GM12878 (cell line): ENCODE results near the gene LPGAT1. TPM values are rescaled to one million over a fixed set of nuclear protein-coding genes. Genes with fewer than 3 reads are reported as not detected.

Experiments used
- ATAC-seq: fragments of 200-7000 bp; cut with Tn5 transposase; 3 replicates; pipeline ENCODE4 v1.9.1; 2020; ENCODE audit warnings: mild to moderate bottlenecking, moderate library complexity
- BruUV-seq: library from RNA; stranded (reverse); fragments of 400-500 nt; replicated peaks from 2 replicates; lab custom pipeline; 2021; lab: Mats Ljungman, UMichigan
- CTCF ChIA-PET: fragments of 300-600 bp; sonication (Branson Sonifier 250); formaldehyde crosslinking; extraction: SDS; loops from one replicate; lab custom pipeline; 2021; ENCODE audit warnings: inconsistent platforms; lab: Yijun Ruan, JAX
- POLR2A ChIA-PET: fragments of 350-600 bp; formaldehyde crosslinking; extraction: SDS; loops from one replicate; lab custom pipeline; 2021; ENCODE audit warnings: inconsistent platforms; lab: Charles Lee
- RAD21 ChIA-PET: fragments of 300-600 bp; sonication (Branson Sonifier 250); formaldehyde crosslinking; loops from one replicate; lab custom pipeline; 2023; ENCODE audit warnings: antibody characterized with exemption; ENCODE audit not compliant: unreplicated experiment; lab: Charles Lee
- SMC1A ChIA-PET: fragments of 300-600 bp; sonication (Branson Sonifier 250); formaldehyde crosslinking; loops from one replicate; lab custom pipeline; 2023; ENCODE audit not compliant: unreplicated experiment, uncharacterized antibody; lab: Charles Lee
- DNase-seq: peaks from one replicate; pipeline ENCODE4 v3.0.0-alpha.2; 2011; ENCODE audit warnings: low read depth, low spot score
- FAIRE-seq: peaks from 3 replicates; lab custom pipeline; 2011; peaks lifted over from hg19 to GRCh38; lab: Jason Lieb, UNC
- H2AFZ ChIP-seq: 2 replicates; pipeline ENCODE4 v1.6.0; 2011; ENCODE audit warnings: low read depth, low read length, control low read depth; ENCODE audit not compliant: control insufficient read depth
- H3K27ac ChIP-seq: 2 replicates; pipeline ENCODE4 v1.5.1; 2011; ENCODE audit warnings: control low read depth; ENCODE audit not compliant: control insufficient read depth, insufficient read depth
- H3K27me3 ChIP-seq, 2 experiments: replicated peaks in 1 of 2; 2 replicates each; pipeline versions ENCODE4 v1.6.0 to v1.6.1; 2011; ENCODE audit warnings: low read length in 1 of 2; ENCODE audit not compliant: control insufficient read depth in 2 of 2, insufficient read depth in 2 of 2
- H3K36me3 ChIP-seq, 2 experiments: 2 replicates each; pipeline ENCODE4 v1.5.1; 2011; ENCODE audit warnings: low read length in 1 of 2; ENCODE audit not compliant: control insufficient read depth in 2 of 2, insufficient read depth in 2 of 2
- H3K4me1 ChIP-seq: 2 replicates; pipeline ENCODE4 v1.6.1; 2011; ENCODE audit warnings: mild to moderate bottlenecking, low read length, moderate library complexity, mixed read lengths; ENCODE audit not compliant: control insufficient read depth, insufficient read depth
- H3K4me2 ChIP-seq: 2 replicates; pipeline ENCODE4 v1.6.0; 2011; ENCODE audit warnings: control low read depth; ENCODE audit not compliant: control insufficient read depth, insufficient read depth
- H3K4me3 ChIP-seq: fragments of 200-600 bp; sonication (generic); 2 replicates; pipeline ENCODE4 v1.5.1; 2016
- H3K79me2 ChIP-seq: 2 replicates; pipeline ENCODE4 v1.6.0; 2011; ENCODE audit warnings: low read length; ENCODE audit not compliant: control insufficient read depth, insufficient read depth
- H3K9ac ChIP-seq: 2 replicates; pipeline ENCODE4 v1.8.0; 2011; ENCODE audit warnings: low read length, control low read depth, mixed read lengths; ENCODE audit not compliant: control insufficient read depth, insufficient read depth
- H3K9me3 ChIP-seq: replicated peaks from 3 replicates; pipeline ENCODE4 v1.5.1; 2011; ENCODE audit warnings: mild to moderate bottlenecking, low read length; ENCODE audit not compliant: control insufficient read depth, insufficient read depth
- H4K20me1 ChIP-seq: 2 replicates; pipeline ENCODE4 v1.6.0; 2011; ENCODE audit not compliant: control insufficient read depth, insufficient read depth
- ASH2L ChIP-seq: fragments of 300-600, 200-600 bp; sonication (generic); IDR thresholded peaks from 2 replicates; pipeline ENCODE4 v1.6.1; 2017; ENCODE audit warnings: low read depth, mild to moderate bottlenecking, borderline replicate concordance
- BHLHE40 ChIP-seq, 2 experiments: fragments of 450-650 bp in 1 of 2; IDR thresholded peaks; 2 replicates each; pipeline ENCODE4 v1.6.1; 2011 to 2017; ENCODE audit warnings: low read depth in 2 of 2, borderline replicate concordance in 1 of 2, improper control_type of control experiment in 1 of 2, low read length in 1 of 2, mild to moderate bottlenecking in 1 of 2
- NR2C2 ChIP-seq: IDR thresholded peaks from 2 replicates; pipeline ENCODE4 v1.6.1; 2011; ENCODE audit warnings: borderline replicate concordance, low read depth; ENCODE audit not compliant: control insufficient read depth, insufficient read length
- RELB ChIP-seq: fragments of 450-650 bp; IDR thresholded peaks from 2 replicates; pipeline ENCODE4 v1.6.1; 2017; ENCODE audit warnings: low read depth, mild to moderate bottlenecking, moderate library complexity
- SIX5 ChIP-seq: IDR thresholded peaks from 2 replicates; pipeline ENCODE4 v1.6.1; 2011; ENCODE audit warnings: mild to moderate bottlenecking, low read depth, low read length, moderate library complexity; ENCODE audit not compliant: severe bottlenecking
- SMAD5 ChIP-seq: IDR thresholded peaks from 2 replicates; pipeline ENCODE4 v1.6.1; 2016; ENCODE audit warnings: antibody characterized with exemption, low read depth
- SREBF2 ChIP-seq: IDR thresholded peaks from 2 replicates; pipeline ENCODE4 v1.6.1; 2012; ENCODE audit warnings: mild to moderate bottlenecking, low read length
- SRF ChIP-seq, 2 experiments: IDR thresholded peaks; 2 replicates each; pipeline ENCODE4 v1.6.1; 2011; ENCODE audit warnings: low read depth in 2 of 2, low read length in 2 of 2, mild to moderate bottlenecking in 1 of 2, moderate library complexity in 1 of 2
- WGBS: methylation state at CpG from one replicate; pipeline ENCODE4 v1.1.6; 2016; ENCODE audit warnings: low lambda C conversion rate; ENCODE audit not compliant: insufficient replicate concordance, insufficient coverage; ENCODE audit errors: missing lambda C conversion rate; 5-methylcytosine and 5-hydroxymethylcytosine counted together
- in situ Hi-C: fragments of 300-500 bp; cut with MboI; formaldehyde crosslinking; loops from 9 replicates; pipeline ENCODE4 v1.14.3; 2018; ENCODE audit warnings: mixed read lengths
- intact Hi-C: fragments of 100-400 bp; cut with micrococcal nuclease; formaldehyde crosslinking; loops from one replicate; pipeline ENCODE4 v1.14.2; 2022; ENCODE audit not compliant: unreplicated experiment
- polyA plus RNA-seq, 11 experiments: library from polyadenylated mRNA; depleted of rRNA in 4 of 11; unstranded in 6 of 11; stranded (reverse) in 5 of 11; fragments of >200 nt; fragmentation: Nextera tagmentation in 4 of 11; fragmentation: Illumina TruSeq in 1 of 11; extraction: Ambion mirVana in 4 of 11; extraction: Trizol in 1 of 11; gene quantifications; 1 replicate in 1 of 11; 2 replicates in 10 of 11; pipeline versions ENCODE4 v1.2.1 to v1.2.3, GENCODE V29; 2011 to 2016; ENCODE audit warnings: inconsistent platforms in 2 of 11, missing spikeins in 2 of 11, low read depth in 1 of 11
- total RNA-seq, 4 experiments: library from RNA; depleted of rRNA in 3 of 4; stranded (reverse); fragments of >200 nt in 3 of 4; fragmentation: Illumina TruSeq in 1 of 4; extraction: Trizol in 1 of 4; gene quantifications; 2 replicates each; pipeline versions ENCODE4 v1.2.1 to v1.2.3, GENCODE V29; 2013 to 2021
- TF ChIP-seq, protein P1 (sequence below): fragments of 450-650 bp; IDR thresholded peaks from 2 replicates; pipeline ENCODE4 v1.6.1; 2017; ENCODE audit warnings: mild to moderate bottlenecking
- TF ChIP-seq, protein P2 (sequence below): fragments of 450-650 bp; formaldehyde crosslinking; IDR thresholded peaks from 2 replicates; pipeline ENCODE4 v1.4.0; 2020; ENCODE audit warnings: mild to moderate bottlenecking, moderate library complexity

Gene LPGAT1
- total and polyA plus RNA-seq, 10 of the 15 experiments (the other 5 are each of a cell fraction or from before 2014, with no cell fraction given), result 5.8 to 40.6 (median 19.2) TPM

- no peak overlapping the region for H3K4me3 ChIP-seq
- no peak overlapping the region for H3K9ac ChIP-seq
- DNase-seq (no peak), ATAC-seq (no peak), FAIRE-seq (no peak)
- H3K9me3 ChIP-seq, result no peaks in the 10 kb centered on the region
- SMC1A ChIA-PET, result interaction anchor here (1.0 to 2.1 kb wide), 5 partner anchors 9 to 196 kb away, joined by 3 to 16 read pairs (median 3); no protein-coding TSS in a partner anchor
- RAD21 ChIA-PET, result interaction anchor here (1.1 kb wide), 1 partner anchor 22 kb away, joined by 3 read pairs; no protein-coding TSS in a partner anchor
- H2AFZ ChIP-seq, result no peak overlapping the region
- BruUV-seq, result no TSS peak
- CTCF ChIA-PET, result interaction anchor here (0.9 to 1.8 kb wide), 3 partner anchors 9 to 92 kb away, joined by 4 to 13 read pairs (median 4); no protein-coding TSS in a partner anchor
- no peaks in the 10 kb centered on the region for H3K27me3 ChIP-seq
- 92% methylated on average over 11 of the region's 11 CpGs for WGBS
- H3K4me1 ChIP-seq, result no peaks in the 10 kb centered on the region
- no peak overlapping the region for H3K4me2 ChIP-seq
- no peaks in the 10 kb centered on the region for H3K79me2 ChIP-seq
- intact Hi-C loops, result no loop called here
- POLR2A ChIA-PET, result no interaction called here
- in situ Hi-C loops, result no loop called here
- H3K36me3 ChIP-seq, result peaks cover 2 to 9% of the 10 kb centered on the region in 2 experiments; a peak in 2 of 4 replicates
- H3K27ac ChIP-seq, result no peak overlapping the region
- no peaks in the 10 kb centered on the region for H4K20me1 ChIP-seq
- TF ChIP-seq SRF (IDR thresholded peaks at IDR 0.05; ENCODE audit: low read depth in 2 of 2, low read length in 2 of 2) (no peak), NR2C2 (no peak), RELB (no peak), SIX5 (no peak), ASH2L (no peak), SMAD5 (no peak), SREBF2 (no peak), BHLHE40 (IDR thresholded peaks at IDR 0.05; ENCODE audit: borderline replicate concordance in 1 of 2, low read depth in 2 of 2, low read length in 1 of 2) (no peak)
- TF ChIP-seq, protein P1, sequence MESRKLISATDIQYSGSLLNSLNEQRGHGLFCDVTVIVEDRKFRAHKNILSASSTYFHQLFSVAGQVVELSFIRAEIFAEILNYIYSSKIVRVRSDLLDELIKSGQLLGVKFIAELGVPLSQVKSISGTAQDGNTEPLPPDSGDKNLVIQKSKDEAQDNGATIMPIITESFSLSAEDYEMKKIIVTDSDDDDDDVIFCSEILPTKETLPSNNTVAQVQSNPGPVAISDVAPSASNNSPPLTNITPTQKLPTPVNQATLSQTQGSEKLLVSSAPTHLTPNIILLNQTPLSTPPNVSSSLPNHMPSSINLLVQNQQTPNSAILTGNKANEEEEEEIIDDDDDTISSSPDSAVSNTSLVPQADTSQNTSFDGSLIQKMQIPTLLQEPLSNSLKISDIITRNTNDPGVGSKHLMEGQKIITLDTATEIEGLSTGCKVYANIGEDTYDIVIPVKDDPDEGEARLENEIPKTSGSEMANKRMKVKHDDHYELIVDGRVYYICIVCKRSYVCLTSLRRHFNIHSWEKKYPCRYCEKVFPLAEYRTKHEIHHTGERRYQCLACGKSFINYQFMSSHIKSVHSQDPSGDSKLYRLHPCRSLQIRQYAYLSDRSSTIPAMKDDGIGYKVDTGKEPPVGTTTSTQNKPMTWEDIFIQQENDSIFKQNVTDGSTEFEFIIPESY, result no peak
- TF ChIP-seq, protein P2, sequence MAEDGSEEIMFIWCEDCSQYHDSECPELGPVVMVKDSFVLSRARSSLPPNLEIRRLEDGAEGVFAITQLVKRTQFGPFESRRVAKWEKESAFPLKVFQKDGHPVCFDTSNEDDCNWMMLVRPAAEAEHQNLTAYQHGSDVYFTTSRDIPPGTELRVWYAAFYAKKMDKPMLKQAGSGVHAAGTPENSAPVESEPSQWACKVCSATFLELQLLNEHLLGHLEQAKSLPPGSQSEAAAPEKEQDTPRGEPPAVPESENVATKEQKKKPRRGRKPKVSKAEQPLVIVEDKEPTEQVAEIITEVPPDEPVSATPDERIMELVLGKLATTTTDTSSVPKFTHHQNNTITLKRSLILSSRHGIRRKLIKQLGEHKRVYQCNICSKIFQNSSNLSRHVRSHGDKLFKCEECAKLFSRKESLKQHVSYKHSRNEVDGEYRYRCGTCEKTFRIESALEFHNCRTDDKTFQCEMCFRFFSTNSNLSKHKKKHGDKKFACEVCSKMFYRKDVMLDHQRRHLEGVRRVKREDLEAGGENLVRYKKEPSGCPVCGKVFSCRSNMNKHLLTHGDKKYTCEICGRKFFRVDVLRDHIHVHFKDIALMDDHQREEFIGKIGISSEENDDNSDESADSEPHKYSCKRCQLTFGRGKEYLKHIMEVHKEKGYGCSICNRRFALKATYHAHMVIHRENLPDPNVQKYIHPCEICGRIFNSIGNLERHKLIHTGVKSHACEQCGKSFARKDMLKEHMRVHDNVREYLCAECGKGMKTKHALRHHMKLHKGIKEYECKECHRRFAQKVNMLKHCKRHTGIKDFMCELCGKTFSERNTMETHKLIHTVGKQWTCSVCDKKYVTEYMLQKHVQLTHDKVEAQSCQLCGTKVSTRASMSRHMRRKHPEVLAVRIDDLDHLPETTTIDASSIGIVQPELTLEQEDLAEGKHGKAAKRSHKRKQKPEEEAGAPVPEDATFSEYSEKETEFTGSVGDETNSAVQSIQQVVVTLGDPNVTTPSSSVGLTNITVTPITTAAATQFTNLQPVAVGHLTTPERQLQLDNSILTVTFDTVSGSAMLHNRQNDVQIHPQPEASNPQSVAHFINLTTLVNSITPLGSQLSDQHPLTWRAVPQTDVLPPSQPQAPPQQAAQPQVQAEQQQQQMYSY (CRISPR knock-in tag), result no peak
These were observed 40.7 kb downstream of the LPGAT1 start for GRCh38 chr1:211789641-211790464.
